OCI-M1 (cell line): ENCODE data around the gene MAEA.

Source experiments
- DNase-seq: peaks from one replicate; lab custom pipeline; 2025; lab: John Stamatoyannopoulos, UW

Gene MAEA

DNA sequence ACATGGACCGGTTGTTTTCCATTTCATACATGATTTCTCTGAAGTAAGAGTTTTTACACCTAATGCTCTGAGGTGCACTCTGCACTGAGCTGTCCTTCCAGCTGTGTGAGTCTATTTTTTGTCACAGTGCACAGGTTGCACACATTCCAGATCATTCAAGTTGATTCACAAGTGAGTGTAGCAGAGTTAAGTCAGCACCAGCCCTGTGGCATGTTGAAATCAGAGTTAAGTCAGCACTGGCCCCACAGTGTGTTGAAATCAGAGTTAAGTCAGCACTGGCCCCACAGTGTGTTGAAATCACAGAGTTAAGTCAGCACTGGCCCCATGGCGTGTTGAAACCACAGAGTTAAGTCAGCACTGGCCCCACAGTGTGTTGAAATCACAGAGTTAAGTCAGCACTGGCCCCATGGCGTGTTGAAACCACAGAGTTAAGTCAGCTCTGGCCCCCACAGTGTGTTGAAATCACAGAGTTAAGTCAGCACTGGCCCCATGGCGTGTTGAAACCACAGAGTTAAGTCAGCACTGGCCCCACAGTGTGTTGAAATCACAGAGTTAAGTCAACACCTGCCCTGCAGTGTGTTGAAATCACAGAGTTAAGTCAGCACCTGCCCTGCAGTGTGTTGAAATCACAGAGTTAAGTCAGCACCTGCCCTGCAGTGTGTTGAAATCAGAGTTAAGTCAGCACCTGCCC lies 45.6 kb downstream of the MAEA start:
- peak; percentile 2 for DNase-seq

DNA sequence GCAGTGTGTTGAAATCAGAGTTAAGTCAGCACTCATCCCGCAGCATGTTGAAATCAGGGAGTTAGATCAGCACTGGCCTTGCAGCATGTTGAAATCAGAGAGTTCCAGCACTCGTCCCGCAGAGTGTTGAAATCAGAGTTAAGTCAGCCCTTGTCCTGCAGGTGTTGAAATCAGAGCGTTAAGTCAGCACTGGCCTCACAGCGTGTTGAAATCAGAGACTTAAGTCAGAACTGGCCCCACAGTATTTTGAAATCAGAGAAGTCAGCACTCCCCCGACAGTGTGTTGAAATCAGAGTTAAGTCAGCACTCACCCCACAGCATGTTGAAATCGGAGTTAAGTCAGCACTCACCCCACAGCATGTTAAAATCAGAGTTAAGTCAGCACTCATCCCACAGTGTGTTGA lies 46.4 kb downstream of the MAEA start:
- DNase-seq: no peak

DNA sequence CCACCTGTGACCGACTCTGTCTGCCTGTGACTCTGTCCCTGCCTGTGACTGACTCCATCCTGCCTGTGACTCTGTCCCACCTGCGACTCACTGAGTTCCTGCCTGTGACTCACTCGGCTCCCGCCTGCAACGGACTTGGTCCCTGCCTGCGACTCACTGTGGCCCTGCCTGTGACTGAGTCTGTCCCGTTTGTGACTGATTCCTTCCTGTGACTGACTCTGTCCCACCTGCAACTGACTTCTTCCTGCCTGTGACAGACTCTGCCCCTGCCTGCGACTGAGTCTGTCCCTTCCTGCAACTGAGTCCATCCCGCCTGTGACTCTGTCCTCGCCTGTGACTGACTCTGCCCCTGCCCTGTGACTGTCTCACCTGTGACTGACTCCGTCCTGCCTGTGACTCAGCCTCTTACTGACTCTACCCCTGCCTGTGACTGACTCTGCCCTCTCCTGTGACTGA lies 47.7 kb downstream of the MAEA start:
- DNase-seq: no peak

DNA sequence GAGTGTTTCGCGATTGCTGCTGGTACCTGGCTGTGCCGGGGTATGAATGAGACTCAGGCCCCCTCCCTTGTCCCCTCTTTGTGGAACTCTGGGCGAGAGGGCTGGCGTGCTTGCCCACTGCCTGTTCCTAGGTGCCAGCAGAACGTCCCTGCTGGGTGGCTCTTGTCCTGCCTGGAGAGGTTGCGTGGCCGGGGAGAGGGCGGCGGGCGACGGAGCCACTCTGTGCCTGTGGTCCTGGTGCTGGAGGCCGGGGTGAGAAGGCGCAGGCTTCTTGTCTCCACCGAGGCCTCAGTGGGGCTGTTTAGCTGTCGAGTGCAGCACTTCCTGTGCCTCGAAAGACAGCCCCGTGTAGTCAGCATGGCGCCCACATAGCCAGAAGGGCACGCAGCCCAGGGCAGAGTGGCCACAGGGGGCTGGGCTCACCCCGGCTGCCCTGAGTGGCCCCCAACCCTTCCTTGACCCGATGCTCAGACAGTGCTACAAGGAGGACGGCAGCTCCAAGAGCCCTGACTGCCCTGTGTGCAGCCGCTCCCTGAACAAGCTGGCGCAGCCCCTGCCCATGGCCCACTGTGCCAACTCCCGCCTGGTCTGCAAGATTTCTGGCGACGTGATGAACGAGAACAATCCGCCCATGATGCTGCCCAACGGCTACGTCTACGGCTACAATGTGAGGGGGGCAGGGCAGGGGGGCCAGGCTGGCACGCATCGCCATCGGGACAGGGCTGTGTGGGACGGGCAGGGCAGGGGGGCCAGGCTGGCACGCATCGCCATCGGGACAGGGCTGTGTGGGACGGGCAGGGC lies 48.5 kb downstream of the MAEA start:
- no peak for DNase-seq

DNA sequence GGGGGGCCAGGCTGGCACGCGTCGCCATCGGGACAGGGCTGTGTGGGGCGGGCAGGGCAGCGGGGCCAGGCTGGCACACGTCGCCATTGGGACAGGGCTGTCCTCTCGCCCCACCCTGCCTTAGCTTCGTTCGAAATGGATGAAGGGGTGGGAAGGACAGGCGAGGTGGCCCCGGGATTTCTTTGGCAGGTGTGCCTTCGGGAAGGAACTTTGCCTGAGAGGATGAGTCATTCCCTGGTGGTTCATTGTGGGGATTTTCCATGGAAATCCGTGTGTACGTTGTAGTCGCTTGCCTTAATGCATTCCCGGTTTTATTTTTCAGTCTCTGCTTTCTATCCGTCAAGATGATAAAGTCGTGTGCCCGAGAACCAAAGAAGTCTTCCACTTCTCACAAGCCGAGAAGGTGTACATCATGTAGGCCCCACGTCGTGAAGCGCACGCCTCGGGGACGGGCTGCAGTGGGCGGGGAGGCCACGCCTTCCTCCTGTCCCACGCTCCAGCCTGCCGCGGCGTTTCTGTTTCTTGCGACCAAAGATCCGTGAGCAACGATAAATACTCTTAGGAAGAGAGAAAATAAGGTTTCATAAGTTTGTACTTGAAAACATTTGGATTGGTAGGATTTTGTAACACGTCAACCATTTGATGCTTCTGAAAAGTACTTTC lies 49.2 kb downstream of the MAEA start:
- no peak for DNase-seq

DNA sequence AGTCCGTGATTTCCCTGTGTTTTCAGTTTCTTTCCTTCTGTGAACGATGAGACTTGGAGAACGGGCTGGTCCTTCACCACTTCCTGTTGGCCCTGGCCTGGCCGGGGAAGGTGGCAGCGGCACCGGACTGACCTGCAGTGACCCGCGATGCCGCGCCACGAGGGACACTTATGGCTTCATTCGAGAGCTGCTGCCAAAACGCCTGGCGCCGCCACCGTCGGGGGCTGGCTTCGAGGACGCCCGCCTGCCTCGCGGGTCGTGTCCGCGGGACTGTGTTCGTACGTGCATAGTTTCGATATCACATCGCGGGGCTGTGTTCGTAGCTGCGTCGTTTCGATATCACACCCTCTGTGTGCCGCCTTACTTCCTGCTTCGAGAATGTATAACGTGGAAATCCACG lies 49.8 kb downstream of the MAEA start:
- no peak for DNase-seq

DNA sequence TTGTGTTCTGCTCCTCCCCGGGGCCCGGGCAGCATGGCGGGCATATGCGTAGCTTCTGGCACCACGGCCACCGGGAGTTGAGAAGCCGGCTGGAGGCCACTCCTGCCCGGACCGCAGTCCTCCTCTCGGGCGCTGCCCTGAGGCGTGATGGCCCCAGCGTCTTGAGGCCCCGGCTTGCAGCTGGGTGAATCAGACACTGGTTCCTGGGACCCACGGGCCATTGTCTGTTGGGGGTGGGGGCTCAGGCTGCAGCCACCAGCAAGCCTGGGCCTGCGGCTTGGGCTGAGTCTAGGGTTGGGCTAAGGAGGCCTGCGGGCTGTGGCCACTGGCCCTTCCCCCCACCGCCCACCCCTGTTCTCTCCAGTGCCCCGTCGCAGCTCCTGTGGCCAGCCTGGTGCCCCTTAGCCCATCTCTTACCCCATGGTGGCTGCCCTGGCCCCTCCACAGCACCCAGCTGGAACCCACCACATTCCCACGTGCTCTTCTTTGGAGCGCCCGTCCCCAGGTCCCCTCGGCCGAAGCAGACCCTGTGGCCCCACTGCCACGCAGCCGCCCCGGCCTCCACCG lies 50.6 kb downstream of the MAEA start:
- no peak for DNase-seq

DNA sequence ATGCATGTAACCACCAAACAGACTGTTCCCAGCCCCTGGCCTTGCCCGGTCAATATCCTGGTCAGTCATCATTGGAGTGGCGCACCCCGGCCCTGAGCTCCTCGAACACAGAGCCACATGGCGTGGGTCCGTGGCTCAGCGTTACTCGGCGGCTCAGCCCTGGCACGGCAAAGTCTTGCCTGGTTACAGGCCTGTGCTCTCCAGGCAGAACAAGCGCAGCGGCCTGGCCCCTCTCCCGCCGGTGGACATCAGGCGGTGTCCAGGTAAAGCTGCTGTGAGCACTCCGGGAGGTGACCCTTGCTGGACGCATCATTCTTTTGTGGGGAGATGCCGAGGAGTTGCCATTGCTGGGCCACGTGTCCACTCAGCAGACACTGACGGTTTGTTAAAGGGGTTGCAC lies 51.2 kb downstream of the MAEA start:
- no peak for DNase-seq

DNA sequence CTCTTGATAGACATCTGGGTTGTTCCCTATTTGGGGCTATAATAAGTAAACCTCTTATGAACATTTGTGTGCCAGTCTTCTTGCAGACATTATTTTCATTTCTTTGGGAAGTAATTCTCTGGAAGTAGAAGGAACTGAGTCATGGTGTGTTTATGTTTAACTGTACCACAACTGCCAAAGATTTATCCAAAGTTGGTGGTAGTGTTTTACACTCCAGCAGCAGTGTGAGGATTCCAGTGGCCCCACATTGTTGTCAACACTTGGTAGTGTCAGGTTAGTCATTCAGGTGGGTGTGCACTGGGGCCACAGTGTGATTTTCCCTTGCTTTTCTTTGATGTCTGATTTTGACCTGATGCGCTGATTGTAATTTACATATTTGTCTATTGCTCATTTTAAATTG lies 52.3 kb downstream of the MAEA start:
- no peak for DNase-seq

DNA sequence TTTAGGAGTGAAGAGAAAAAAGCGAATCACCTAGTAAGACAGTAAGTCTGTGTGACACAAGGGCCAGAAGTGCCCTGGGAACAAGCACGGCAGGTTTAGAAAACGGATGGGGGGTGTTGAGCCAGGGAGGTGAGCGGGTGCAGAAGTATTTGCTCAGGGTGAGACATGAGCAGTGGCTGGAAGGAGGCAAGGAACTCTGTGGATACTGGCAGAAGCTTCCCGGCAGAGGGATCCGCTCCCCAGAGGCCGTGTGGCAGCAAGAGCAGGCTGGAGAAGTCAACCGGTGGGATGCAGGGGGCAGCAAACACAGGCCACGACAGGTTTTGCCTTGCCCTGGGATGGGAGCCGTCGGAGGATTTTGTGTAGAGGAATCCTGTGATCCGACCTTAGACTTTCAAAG lies 55.0 kb downstream of the MAEA start:
- DNase-seq: no peak

DNA sequence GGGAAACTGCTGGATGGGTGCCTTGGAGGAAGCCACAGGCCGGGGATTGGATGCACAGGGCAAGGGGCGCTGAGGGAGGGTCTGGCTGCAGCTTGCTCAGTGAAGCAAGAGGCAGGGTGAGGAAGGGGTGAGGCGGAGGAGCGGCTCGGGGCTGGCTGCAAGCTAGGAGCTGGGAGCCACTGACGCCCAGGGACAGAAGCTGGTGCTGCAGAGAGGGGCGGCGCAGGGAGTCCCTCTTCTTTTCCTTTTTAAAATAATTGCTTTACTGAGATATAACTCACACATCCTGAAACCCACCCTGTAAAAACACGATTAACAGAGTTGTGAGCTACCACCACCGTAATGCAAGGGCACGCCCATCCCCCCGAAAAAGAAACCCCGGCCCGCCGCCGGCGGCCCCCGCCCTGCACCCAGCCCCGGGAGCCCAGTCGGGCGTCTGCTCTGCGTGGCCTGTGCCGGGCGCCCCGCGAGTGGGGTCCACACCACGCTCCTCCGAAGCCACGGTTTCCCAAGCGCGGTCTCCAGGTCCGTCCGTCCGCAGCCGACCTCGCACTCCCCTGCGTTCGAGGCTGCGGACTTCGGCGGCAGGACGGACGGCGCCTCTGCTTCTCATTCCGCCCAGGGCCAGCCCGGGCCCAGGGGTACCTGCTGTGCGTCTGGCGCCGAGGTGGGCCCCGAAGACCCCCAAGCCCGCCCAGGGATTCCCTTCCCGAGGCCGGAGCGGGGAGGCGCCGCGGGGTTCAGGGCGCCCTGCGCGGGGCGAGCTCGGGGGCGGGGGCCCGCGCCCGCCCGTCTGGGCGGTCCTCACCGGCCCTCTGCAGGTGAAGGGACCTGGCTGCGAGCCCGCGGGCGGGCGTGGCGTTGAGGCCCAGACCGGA lies 56.5 kb downstream of the MAEA start:
- peak; percentile 70 for DNase-seq

DNA sequence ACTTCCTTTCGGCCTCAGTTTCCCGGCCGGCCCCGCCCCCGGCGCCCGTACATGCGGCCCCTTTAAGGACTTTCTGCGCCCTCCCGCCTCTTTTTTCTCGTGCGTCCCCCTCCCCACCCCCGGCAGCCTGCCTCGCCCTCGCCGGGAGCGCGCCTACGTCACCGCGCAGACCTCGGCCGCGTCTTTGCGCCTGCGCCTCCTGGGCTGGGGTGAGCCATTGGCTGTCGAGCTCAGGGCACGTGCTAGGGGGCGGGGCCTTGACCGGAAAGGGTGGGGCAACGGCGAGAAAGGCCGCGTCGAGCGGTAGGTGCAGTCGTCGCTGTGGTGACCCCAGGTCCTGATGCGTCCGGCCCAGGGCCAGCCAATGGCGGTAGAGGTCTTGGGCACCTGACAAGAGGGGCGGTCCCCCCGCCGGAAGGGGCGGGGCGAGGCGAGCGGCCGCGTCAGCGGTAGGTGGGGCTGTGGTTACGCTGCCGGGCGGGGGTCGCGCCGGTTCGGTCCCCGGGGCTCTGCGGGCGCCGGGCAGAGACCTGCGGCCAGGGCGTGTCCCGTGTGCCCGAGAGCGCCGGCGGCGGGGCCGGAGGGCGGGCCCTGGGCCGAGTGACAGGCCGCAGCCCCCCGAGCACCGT lies 57.2 kb downstream of the MAEA start, which contains the start of gene UVSSA:
Gene UVSSA, plus strand, starts transcription at position 428 of the 629 bp plus-strand sequence. CDS start 884 bp downstream, outside the sequence.
- peak; percentile 99 for DNase-seq

DNA sequence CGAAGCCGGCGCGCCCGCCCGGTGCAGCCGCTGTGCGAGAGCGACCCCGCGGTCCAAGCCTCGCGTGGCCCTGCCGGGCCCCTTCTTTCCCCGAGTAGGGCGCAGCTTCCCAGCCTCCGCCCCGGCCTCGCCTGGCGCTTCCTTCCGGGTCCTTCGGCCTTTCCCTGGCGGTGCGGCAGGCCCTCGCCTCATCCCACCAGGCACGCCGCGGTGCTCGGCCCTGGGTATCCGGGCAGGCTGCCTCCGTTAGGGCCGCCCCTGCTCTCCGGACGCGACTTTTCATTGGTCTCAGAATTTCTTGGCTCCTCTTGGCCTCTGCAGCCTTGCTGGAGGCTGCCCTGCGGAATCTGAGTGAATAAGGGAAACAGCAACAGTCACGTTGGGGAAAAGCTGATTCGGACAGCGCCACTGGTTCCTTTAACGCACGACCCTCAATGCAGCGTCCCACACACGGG lies 57.7 kb downstream of the MAEA start:
- peak; percentile 81 for DNase-seq

DNA sequence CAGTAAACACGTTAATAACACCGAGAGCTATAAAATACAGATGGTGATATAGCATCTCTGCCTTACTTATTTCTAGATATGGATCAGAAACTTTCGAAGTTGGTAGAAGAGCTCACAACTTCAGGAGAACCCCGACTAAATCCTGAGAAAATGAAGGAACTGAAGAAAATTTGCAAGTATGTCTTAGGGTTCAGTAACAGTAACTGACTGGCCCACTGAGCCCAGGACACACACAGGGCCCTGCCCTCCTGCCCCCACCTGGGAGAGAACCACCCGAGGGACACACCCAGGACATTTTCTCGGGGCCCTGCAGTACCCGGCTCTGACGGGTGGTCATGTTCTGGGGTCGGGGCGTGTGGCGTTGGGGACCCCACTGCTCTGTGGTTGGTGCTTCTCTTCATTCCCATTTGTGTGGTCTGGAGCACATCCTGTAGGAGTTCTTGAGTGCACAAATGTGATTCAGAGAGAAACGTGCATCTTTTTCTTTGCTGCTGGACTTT lies 58.4 kb downstream of the MAEA start:
- DNase-seq: no peak

DNA sequence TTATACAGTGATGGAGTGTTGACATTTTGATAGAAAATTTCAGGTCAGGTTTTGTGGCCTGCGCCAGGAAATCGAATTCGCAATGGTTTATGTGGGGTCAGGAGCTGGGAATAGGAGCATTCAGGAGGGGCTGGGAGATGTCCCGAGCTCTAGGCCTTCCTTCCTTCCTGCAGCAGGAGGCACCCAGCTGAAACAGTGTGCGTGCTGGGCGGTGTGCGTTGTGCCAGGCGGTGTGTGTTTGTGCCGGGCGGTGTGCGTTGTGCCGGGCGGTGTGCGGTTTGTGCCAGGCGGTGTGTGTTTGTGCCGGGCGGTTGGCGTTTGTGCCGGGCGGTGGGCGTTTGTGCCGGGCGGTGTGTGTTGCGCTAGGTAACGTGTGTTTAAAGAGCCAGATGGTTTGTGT lies 59.1 kb downstream of the MAEA start:
- DNase-seq: no peak

DNA sequence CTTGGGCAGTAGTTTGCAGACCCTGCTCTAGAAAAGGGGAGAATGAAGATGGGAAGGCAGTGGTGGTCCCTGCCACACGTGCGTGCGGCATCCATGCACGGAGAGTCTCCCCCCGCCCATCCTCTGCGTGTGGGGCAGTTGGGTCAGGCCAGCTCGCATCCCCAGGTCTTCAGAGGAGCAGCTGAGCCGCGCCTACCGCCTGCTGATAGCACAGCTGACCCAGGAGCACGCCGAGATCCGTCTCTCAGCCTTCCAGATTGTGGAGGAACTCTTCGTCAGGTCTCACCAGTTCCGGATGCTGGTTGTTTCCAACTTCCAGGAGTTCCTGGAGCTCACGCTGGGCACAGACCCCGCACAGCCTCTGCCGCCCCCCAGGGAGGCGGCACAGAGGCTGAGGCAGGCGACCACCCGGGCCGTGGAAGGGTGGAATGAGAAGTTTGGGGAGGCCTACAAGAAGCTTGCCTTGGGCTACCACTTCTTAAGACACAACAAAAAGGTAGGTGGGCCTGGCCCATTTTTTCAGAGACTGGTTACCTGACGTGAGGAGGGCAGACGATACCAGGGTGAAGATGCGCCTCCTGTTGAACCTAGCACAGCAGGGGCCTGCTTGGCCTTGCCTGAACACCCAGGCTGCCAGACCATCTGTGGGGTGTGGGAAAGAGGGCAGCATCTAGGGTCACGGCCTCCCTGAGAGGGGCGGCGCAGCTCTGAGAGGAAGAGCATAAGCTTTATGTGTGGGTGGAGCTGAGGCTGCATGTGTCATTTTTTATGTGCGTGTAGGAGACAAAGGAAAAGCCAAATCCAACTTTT lies 59.9 kb downstream of the MAEA start:
- no peak for DNase-seq

DNA sequence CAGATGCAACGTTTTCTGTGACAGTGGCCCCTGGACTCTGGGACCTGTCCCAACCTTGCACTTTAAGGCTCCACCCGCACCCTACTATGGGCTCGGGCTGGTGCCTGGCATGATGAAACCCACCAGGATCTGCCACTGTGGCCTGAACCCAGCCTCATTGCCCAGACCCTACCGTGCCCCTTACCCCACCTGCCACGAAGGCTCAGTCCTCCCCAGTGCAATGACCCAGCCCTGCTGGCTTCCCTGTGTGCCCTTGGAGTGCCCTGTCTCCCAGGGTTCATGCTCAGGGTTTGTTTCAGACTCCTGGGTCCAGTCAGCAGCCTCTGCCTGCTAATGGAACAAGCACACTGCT lies 60.5 kb downstream of the MAEA start:
- DNase-seq: no peak

DNA sequence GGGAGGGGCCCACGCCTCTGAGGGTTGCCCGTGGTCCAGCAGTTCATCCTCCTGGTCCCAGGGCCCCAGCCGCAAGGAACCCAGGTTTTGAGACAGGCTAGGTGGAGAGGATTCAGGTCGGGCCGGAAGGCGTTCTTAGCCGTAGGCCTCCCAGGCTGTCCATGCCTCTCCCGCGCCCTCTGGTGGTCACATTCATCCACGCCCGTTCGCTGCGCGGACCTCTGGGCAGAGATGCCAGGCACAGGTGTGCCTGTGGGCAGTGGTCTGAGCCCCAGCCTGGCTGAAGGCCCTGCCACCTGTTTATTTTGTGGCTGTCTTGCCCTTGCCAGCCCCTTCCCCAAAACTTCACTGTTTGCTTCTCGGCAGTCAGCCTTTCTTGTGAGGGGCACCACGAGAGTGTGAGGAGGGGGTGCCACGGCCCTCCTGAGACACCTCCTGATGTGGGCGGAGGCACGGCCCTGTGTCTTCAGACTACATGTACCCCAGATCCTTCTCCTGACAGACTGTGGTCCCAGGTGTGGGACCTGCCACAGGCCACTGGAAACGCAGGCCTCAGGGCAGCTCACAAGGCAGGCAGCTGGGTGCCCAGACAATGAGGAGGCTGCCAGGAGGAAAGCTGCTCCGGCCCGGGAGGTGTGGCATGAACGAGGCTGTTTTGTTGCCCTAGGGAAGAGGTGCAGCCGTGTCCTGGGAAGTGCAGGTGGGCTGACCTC lies 62.3 kb downstream of the MAEA start:
- peak; percentile 84 for DNase-seq

DNA sequence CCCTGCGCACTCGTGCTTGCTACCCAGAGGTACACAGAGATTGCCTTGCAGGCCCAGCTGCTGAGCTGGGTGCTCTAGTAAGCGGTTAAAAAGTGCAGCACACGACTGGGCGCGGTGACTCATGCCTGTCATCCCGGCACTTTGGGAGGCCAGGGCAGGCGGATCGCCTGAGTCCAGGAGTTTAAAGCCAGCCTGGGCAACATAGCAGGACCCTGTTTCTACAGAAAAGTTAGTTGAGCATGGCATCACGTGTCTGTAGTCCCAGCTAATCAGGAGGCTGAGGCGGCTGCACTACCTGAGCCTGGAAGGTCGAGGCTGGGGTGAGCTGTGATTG lies 62.8 kb downstream of the MAEA start:
- DNase-seq: no peak
